B cell (primary cell): Measurements from ENCODE around the gene HMG20B. TPM values are rescaled to one million over a fixed set of nuclear protein-coding genes. Genes with fewer than 3 reads are reported as not detected.

ENCODE experiments used
- ATAC-seq: fragments of 200-7000 bp; cut with Tn5 transposase; one replicate; pipeline ENCODE4 v1.10.0; 2021; ENCODE audit warnings: low read depth, mild to moderate bottlenecking, moderate number of reproducible peaks, moderate library complexity
- CTCF ChIA-PET: fragments of 350-600 bp; sonication (Branson Sonifier 250); formaldehyde crosslinking; loops from one replicate; lab custom pipeline; 2021; ENCODE audit warnings: antibody characterized with exemption, inconsistent platforms; lab: Charles Lee
- POLR2A ChIA-PET: fragments of 350-600 bp; sonication (Branson Sonifier 250); formaldehyde crosslinking; loops from one replicate; lab custom pipeline; 2021; ENCODE audit warnings: antibody characterized with exemption; lab: Charles Lee
- DNase-seq: peaks from one replicate; pipeline ENCODE4 v3.0.0; 2013
- H2AFZ ChIP-seq: 2 replicates; pipeline ENCODE4 v1.6.1; 2012; ENCODE audit warnings: mild to moderate bottlenecking, low read depth, low read length; ENCODE audit not compliant: insufficient read depth, poor library complexity, severe bottlenecking
- H3K27ac ChIP-seq, 2 donors: 1 replicate in 1 of 2; 2 replicates in 1 of 2; pipeline ENCODE4 v1.5.1; 2012 to 2013; ENCODE audit warnings: low read length in 2 of 2, mild to moderate bottlenecking in 2 of 2, moderate library complexity in 1 of 2
- H3K27me3 ChIP-seq, 4 experiments: fragments of 200-600 bp in 1 of 4; sonication (generic) in 1 of 4; replicated peaks in 1 of 4; 1 replicate in 2 of 4; 2 replicates in 2 of 4; pipeline versions ENCODE4 v1.6.1 to v1.7.0; 2013 to 2016; ENCODE audit warnings: low read length in 3 of 4, mild to moderate bottlenecking in 2 of 4, mixed read lengths in 1 of 4, moderate library complexity in 1 of 4; ENCODE audit not compliant: insufficient read depth in 4 of 4, control insufficient read depth in 3 of 4; ENCODE audit errors: control extremely low read depth in 1 of 4
- H3K36me3 ChIP-seq, 2 experiments: replicated peaks in 1 of 2; 1 replicate in 1 of 2; 2 replicates in 1 of 2; pipeline versions ENCODE4 v1.6.1 to v1.7.1; 2013; ENCODE audit warnings: low read length in 1 of 2; ENCODE audit not compliant: insufficient read depth in 2 of 2, control insufficient read depth in 1 of 2; ENCODE audit errors: control extremely low read depth in 1 of 2, extremely low read depth in 1 of 2
- H3K4me1 ChIP-seq, 2 donors: fragments of 200-600 bp in 1 of 2; sonication (generic) in 1 of 2; 1 replicate in 1 of 2; 2 replicates in 1 of 2; pipeline versions ENCODE4 v1.5.1 to v1.6.1; 2013 to 2017; ENCODE audit warnings: low read length in 2 of 2; ENCODE audit not compliant: control insufficient read depth in 2 of 2, insufficient read depth in 2 of 2
- H3K4me2 ChIP-seq: replicated peaks from 2 replicates; pipeline ENCODE3; 2012; ENCODE audit warnings: mild to moderate bottlenecking, low read depth, low read length; ENCODE audit not compliant: poor library complexity, severe bottlenecking
- H3K4me3 ChIP-seq, 5 experiments: fragments of 200-600 bp in 1 of 5; sonication (generic) in 1 of 5; 1 replicate in 3 of 5; 2 replicates in 2 of 5; pipeline versions ENCODE4 v1.5.1 to v1.7.0; 2011 to 2016; ENCODE audit warnings: low read length in 4 of 5, mild to moderate bottlenecking in 4 of 5, low read depth in 2 of 5, control low read depth in 1 of 5, moderate library complexity in 1 of 5; ENCODE audit not compliant: insufficient read depth in 1 of 5; ENCODE audit errors: control extremely low read depth in 1 of 5, extremely low read depth in 1 of 5
- H3K79me2 ChIP-seq: fragments of 200-600 bp; sonication (generic); one replicate; pipeline ENCODE4 v1.6.0; 2016; ENCODE audit warnings: low read length; ENCODE audit not compliant: control insufficient read depth, insufficient read depth
- H3K9ac ChIP-seq: fragments of 200-600 bp; sonication (generic); 2 replicates; pipeline ENCODE4 v1.6.1; 2017; ENCODE audit warnings: mild to moderate bottlenecking, low read length, moderate library complexity
- H3K9me3 ChIP-seq, 3 donors: one replicate each; pipeline versions ENCODE4 v1.6.1 to v1.7.1; 2013; ENCODE audit warnings: low read length in 2 of 3; ENCODE audit not compliant: control insufficient read depth in 2 of 3, insufficient read depth in 1 of 3; ENCODE audit errors: control extremely low read depth in 1 of 3
- H4K20me1 ChIP-seq: 2 replicates; pipeline ENCODE4 v1.6.0; 2012; ENCODE audit warnings: mild to moderate bottlenecking, low read length; ENCODE audit not compliant: insufficient read depth, control insufficient read depth, poor library complexity, severe bottlenecking
- H3K27ac Mint-ChIP-seq: one replicate; pipeline ENCODE4 v1.8.0; 2021; ENCODE audit warnings: mixed read lengths
- H3K27me3 Mint-ChIP-seq: one replicate; pipeline ENCODE4 v1.8.0; 2021; ENCODE audit warnings: mixed read lengths
- H3K4me1 Mint-ChIP-seq: one replicate; pipeline ENCODE4 v1.8.0; 2021; ENCODE audit warnings: mixed read lengths
- H3K4me3 Mint-ChIP-seq: one replicate; pipeline ENCODE4 v1.8.0; 2021; ENCODE audit warnings: mixed read lengths
- H3K9me3 Mint-ChIP-seq: one replicate; pipeline ENCODE4 v1.8.0; 2022; ENCODE audit warnings: mixed read lengths; ENCODE audit not compliant: insufficient read depth
- CTCF ChIP-seq: fragments of 200-600 bp; IDR thresholded peaks from one replicate; pipeline ENCODE4 v1.8.0; 2022; ENCODE audit warnings: antibody characterized with exemption, mild to moderate bottlenecking
- EZH2 ChIP-seq: IDR thresholded peaks from 2 replicates; pipeline ENCODE4 v1.6.1; 2012; ENCODE audit warnings: borderline replicate concordance, low read depth, mild to moderate bottlenecking, moderate library complexity, low read length; ENCODE audit not compliant: insufficient read depth, poor library complexity, severe bottlenecking
- WGBS: methylation state at CpG from one replicate; pipeline ENCODE4 v1.1.5; 2013; ENCODE audit warnings: missing lambda C conversion rate; ENCODE audit not compliant: insufficient coverage; 5-methylcytosine and 5-hydroxymethylcytosine counted together
- intact Hi-C: fragments of 100-400 bp; cut with micrococcal nuclease; formaldehyde crosslinking; loops from one replicate; pipeline ENCODE4 v1.10.0; 2022
- polyA plus RNA-seq: library from polyadenylated mRNA; depleted of rRNA; stranded (reverse); fragments of >200 nt; gene quantifications from 2 replicates; pipeline ENCODE4 v1.2.3, GENCODE V29; 2012
- total RNA-seq, 2 donors: library from RNA; stranded (reverse); fragments of 120-200 nt in 1 of 2; gene quantifications; 1 replicate in 1 of 2; 2 replicates in 1 of 2; pipeline versions ENCODE4 v1.2.3 to v1.2.4, GENCODE V29; 2013 to 2022

Gene HMG20B
- total and polyA plus RNA-seq, 2 donors (not counting 1 experiment from before 2014, with no cell fraction given) = 41.7 to 59.0 TPM

GRCh38 chr19:3545669-3546034, 27.1 kb upstream of the HMG20B start:
- H3K27me3 ChIP-seq = no peaks in the 10 kb centered on the region
- Mint-ChIP-seq H3K4me1 (peaks cover 8% of the 10 kb centered on the region), H3K9me3 (no peaks in the 10 kb centered on the region), H3K27me3 (no peaks in the 10 kb centered on the region), H3K4me3 (no peak overlapping the region), H3K27ac (no peak overlapping the region)
- no peak overlapping the region for H3K9ac ChIP-seq
- no peak for DNase-seq
- H2AFZ ChIP-seq = no peak overlapping the region
- no peak for ATAC-seq
- ChIA-PET CTCF (interaction anchor here (0.9 to 5.4 kb wide), 11 partner anchors 8 to 159 kb away, joined by 3 to 47 read pairs (median 3); partner anchors contain the start of gene MFSD12), POLR2A (interaction anchor here (0.6 kb wide), 1 partner anchor 240 kb away, joined by 7 read pairs; no protein-coding TSS in a partner anchor)
- intact Hi-C loops = loop anchor here (1.0 kb wide), 2 partner anchors 73 to 161 kb away; no protein-coding TSS in a partner anchor
- no peak overlapping the region for H3K4me3 ChIP-seq
- no peaks in the 10 kb centered on the region for H3K4me1 ChIP-seq
- 83% methylated on average over 10 of the region's 10 CpGs for WGBS
- H3K9me3 ChIP-seq = no peaks in the 10 kb centered on the region
- H3K79me2 ChIP-seq = peaks cover 7% of the 10 kb centered on the region
- no peak overlapping the region for H3K4me2 ChIP-seq
- TF ChIP-seq CTCF = no peak
- TF ChIP-seq EZH2 = no peak
- H4K20me1 ChIP-seq = peaks cover 50% of the 10 kb centered on the region
- H3K27ac ChIP-seq = no peak overlapping the region
- peaks cover 0 to 41% of the 10 kb centered on the region in 2 experiments for H3K36me3 ChIP-seq

- H3K4me3 ChIP-seq = no peak overlapping the region
- ChIA-PET CTCF (interaction anchor here (0.6 to 5.4 kb wide), 7 partner anchors 8 to 83 kb away, joined by 3 to 47 read pairs (median 3); partner anchors contain the start of genes CACTIN and MFSD12), POLR2A (interaction anchor here (0.6 kb wide), 1 partner anchor 240 kb away, joined by 7 read pairs; no protein-coding TSS in a partner anchor)
- no peak overlapping the region for H2AFZ ChIP-seq
- no peaks in the 10 kb centered on the region for H3K4me1 ChIP-seq
- intact Hi-C loops = no loop called here
- H3K27me3 ChIP-seq = no peaks in the 10 kb centered on the region
- H3K27ac ChIP-seq = no peak overlapping the region
- TF ChIP-seq EZH2 (no peak), CTCF (no peak)
- H3K9me3 Mint-ChIP-seq = no peaks in the 10 kb centered on the region
- H3K9me3 ChIP-seq = no peaks in the 10 kb centered on the region
- H3K36me3 ChIP-seq = peaks cover 0 to 41% of the 10 kb centered on the region in 2 experiments
- WGBS = 98% methylated on average over 22 of the region's 23 CpGs
- H3K27me3 Mint-ChIP-seq = no peaks in the 10 kb centered on the region
- peaks cover 54% of the 10 kb centered on the region for H4K20me1 ChIP-seq
- no peak overlapping the region for H3K27ac Mint-ChIP-seq
- H3K79me2 ChIP-seq = peaks cover 11% of the 10 kb centered on the region
- no peak overlapping the region for H3K4me3 Mint-ChIP-seq
- H3K9ac ChIP-seq = no peak overlapping the region
- peaks cover 11% of the 10 kb centered on the region for H3K4me1 Mint-ChIP-seq
- no peak for DNase-seq
- no peak overlapping the region for H3K4me2 ChIP-seq
- ATAC-seq = no peak
Measured at GRCh38 chr19:3546119-3546518, 26.6 kb upstream of the HMG20B start.
